HepG2 (cell line): ENCODE results near the gene CHN2. TPM values are rescaled to one million over a fixed set of nuclear protein-coding genes. Genes with fewer than 3 reads are reported as not detected.

Experiments used
- ADNP ChIP-seq: sonication (generic); formaldehyde crosslinking; IDR thresholded peaks from 2 replicates; pipeline ENCODE4 v1.4.0; 2020; ENCODE audit warnings: missing genetic modification reagents
- ATF1 ChIP-seq: IDR thresholded peaks from 2 replicates; pipeline ENCODE4 v1.6.1; 2016; ENCODE audit warnings: mild to moderate bottlenecking, control low read depth
- BRF2 ChIP-seq: sonication (generic); formaldehyde crosslinking; IDR thresholded peaks from 2 replicates; pipeline ENCODE4 v1.8.1; 2022; ENCODE audit warnings: mild to moderate bottlenecking, missing genetic modification reagents
- GATAD1 ChIP-seq: IDR thresholded peaks from 2 replicates; pipeline ENCODE4 v1.6.1; 2016; ENCODE audit warnings: missing genetic modification reagents, missing compliant biosample characterization
- GTF3A ChIP-seq: sonication (generic); formaldehyde crosslinking; conservative IDR thresholded peaks from 2 replicates; pipeline ENCODE4 v1.4.0; 2020; ENCODE audit warnings: mild to moderate bottlenecking, missing genetic modification reagents
- MED8 ChIP-seq: sonication (generic); formaldehyde crosslinking; IDR thresholded peaks from 2 replicates; pipeline ENCODE4 v1.8.1; 2023; ENCODE audit warnings: mild to moderate bottlenecking, missing genetic modification reagents; ENCODE audit not compliant: insufficient replicate concordance
- NFKBIZ ChIP-seq: IDR thresholded peaks from 2 replicates; pipeline ENCODE4 v1.6.1; 2018; ENCODE audit warnings: missing genetic modification reagents, missing compliant biosample characterization
- PAX8 ChIP-seq: sonication (generic); formaldehyde crosslinking; IDR thresholded peaks from 2 replicates; pipeline ENCODE4 v1.8.0; 2022; ENCODE audit warnings: mild to moderate bottlenecking, missing genetic modification reagents, borderline replicate concordance
- PRDM10 ChIP-seq: sonication (generic); formaldehyde crosslinking; IDR thresholded peaks from 2 replicates; pipeline ENCODE4 v1.4.0; 2020; ENCODE audit warnings: low read depth, missing genetic modification reagents
- THAP8 ChIP-seq: sonication (generic); formaldehyde crosslinking; IDR thresholded peaks from 2 replicates; pipeline ENCODE4 v1.5.1; 2020; ENCODE audit warnings: missing genetic modification reagents, mild to moderate bottlenecking, borderline replicate concordance
- TRIM24 ChIP-seq: sonication (generic); formaldehyde crosslinking; IDR thresholded peaks from 2 replicates; pipeline ENCODE4 v1.8.0; 2022; ENCODE audit warnings: mild to moderate bottlenecking, missing genetic modification reagents
- ZNF101 ChIP-seq: sonication (generic); formaldehyde crosslinking; IDR thresholded peaks from 2 replicates; pipeline ENCODE4 v1.4.0; 2020; ENCODE audit warnings: mild to moderate bottlenecking, low read depth, missing genetic modification reagents, borderline replicate concordance
- ZNF382 ChIP-seq: sonication (generic); formaldehyde crosslinking; IDR thresholded peaks from 2 replicates; pipeline ENCODE4 v1.5.0; 2020; ENCODE audit warnings: missing genetic modification reagents, mild to moderate bottlenecking, borderline replicate concordance
- ZNF564 ChIP-seq: sonication (generic); formaldehyde crosslinking; IDR thresholded peaks from 2 replicates; pipeline ENCODE4 v1.8.1; 2023; ENCODE audit warnings: mild to moderate bottlenecking, missing genetic modification reagents
- ZNF598 ChIP-seq: sonication (generic); formaldehyde crosslinking; IDR thresholded peaks from 2 replicates; pipeline ENCODE4 v1.5.1; 2020; ENCODE audit warnings: mild to moderate bottlenecking, missing genetic modification reagents, borderline replicate concordance
- ZNF775 ChIP-seq: sonication (generic); formaldehyde crosslinking; IDR thresholded peaks from 2 replicates; pipeline ENCODE4 v1.4.0; 2020; ENCODE audit warnings: missing genetic modification reagents, mild to moderate bottlenecking, moderate library complexity, borderline replicate concordance
- polyA plus RNA-seq, 8 experiments: library from polyadenylated mRNA; depleted of rRNA in 3 of 8; stranded (reverse) in 7 of 8; unstranded in 1 of 8; fragments of >200 nt; fragmentation: Illumina TruSeq in 4 of 8; extraction: Trizol in 4 of 8; gene quantifications; 2 replicates each; pipeline versions ENCODE4 v1.2.1 to v1.2.3, GENCODE V29; 2011 to 2016; ENCODE audit warnings: low read depth in 4 of 8, missing spikeins in 1 of 8, mixed read lengths in 1 of 8; ENCODE audit not compliant: insufficient read depth in 1 of 8
- total RNA-seq, 5 experiments: library from RNA; depleted of rRNA; stranded (reverse); fragments of >200 nt; fragmentation: Illumina TruSeq; extraction: Trizol; gene quantifications; 2 replicates each; pipeline ENCODE4 v1.2.3, GENCODE V29; 2016; ENCODE audit warnings: low read depth in 1 of 5
- TF ChIP-seq, protein P1 (sequence below): sonication (generic); formaldehyde crosslinking; IDR thresholded peaks from 2 replicates; pipeline ENCODE4 v1.8.0; 2022; ENCODE audit warnings: mild to moderate bottlenecking, missing genetic modification reagents, moderate library complexity

The CHN2 gene
- total and polyA plus RNA-seq, 2 of the 13 experiments (the other 11 are each of a cell fraction or from before 2014, with no cell fraction given): 23.5 to 30.5 TPM

- TF ChIP-seq ADNP (CRISPR knock-in tag) (no peak), THAP8 (no peak), PAX8 (no peak), BRF2 (CRISPR knock-in tag) (no peak), GATAD1 (peak; percentile 47; the same call in 1 of the 2 replicates), MED8 (CRISPR knock-in tag) (no peak), ZNF598 (no peak), ZNF101 (CRISPR knock-in tag) (peak; percentile 51; the same call in 1 of the 2 replicates), PRDM10 (CRISPR knock-in tag) (peak; percentile 90), ZNF382 (CRISPR knock-in tag) (no peak), ZNF564 (CRISPR knock-in tag) (no peak), TRIM24 (CRISPR knock-in tag) (no peak), ZNF775 (no peak), GTF3A (no peak), NFKBIZ (CRISPR knock-in tag) (0 out of 2 replicates have a peak, but pooled peaks have one; percentile 61), ATF1 (CRISPR knock-in tag) (no peak)
- TF ChIP-seq, protein P1, sequence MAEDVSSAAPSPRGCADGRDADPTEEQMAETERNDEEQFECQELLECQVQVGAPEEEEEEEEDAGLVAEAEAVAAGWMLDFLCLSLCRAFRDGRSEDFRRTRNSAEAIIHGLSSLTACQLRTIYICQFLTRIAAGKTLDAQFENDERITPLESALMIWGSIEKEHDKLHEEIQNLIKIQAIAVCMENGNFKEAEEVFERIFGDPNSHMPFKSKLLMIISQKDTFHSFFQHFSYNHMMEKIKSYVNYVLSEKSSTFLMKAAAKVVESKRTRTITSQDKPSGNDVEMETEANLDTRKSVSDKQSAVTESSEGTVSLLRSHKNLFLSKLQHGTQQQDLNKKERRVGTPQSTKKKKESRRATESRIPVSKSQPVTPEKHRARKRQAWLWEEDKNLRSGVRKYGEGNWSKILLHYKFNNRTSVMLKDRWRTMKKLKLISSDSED (CRISPR knock-in tag): no peak
Measured at GRCh38 chr7:29208410-29209250, 14.1 kb downstream of the CHN2 start (continued).
